Mucosa of stomach (tissue), 1 donor: Measurements from ENCODE around the gene ADAMTS9.

Experiments
- H3K27me3 ChIP-seq: one replicate; pipeline ENCODE4 v1.7.0; 2013; ENCODE audit warnings: mild to moderate bottlenecking, low read length; ENCODE audit not compliant: control insufficient read depth, insufficient read depth
- H3K36me3 ChIP-seq: one replicate; pipeline ENCODE4 v1.7.0; 2013; ENCODE audit warnings: low read length; ENCODE audit not compliant: control insufficient read depth, insufficient read depth
- H3K4me1 ChIP-seq: one replicate; pipeline ENCODE4 v1.7.0; 2013; ENCODE audit warnings: mild to moderate bottlenecking, low read length; ENCODE audit not compliant: control insufficient read depth, insufficient read depth
- H3K4me3 ChIP-seq: one replicate; pipeline ENCODE4 v1.7.0; 2013; ENCODE audit warnings: low read length
- H3K9ac ChIP-seq: one replicate; pipeline ENCODE4 v1.7.0; 2013; ENCODE audit warnings: mild to moderate bottlenecking, low read length, moderate library complexity
- H3K9me3 ChIP-seq: one replicate; pipeline ENCODE4 v1.7.0; 2013; ENCODE audit warnings: mild to moderate bottlenecking, low read length, moderate library complexity; ENCODE audit not compliant: control insufficient read depth
- donor health status: Pancreatic carcinoma.

The ADAMTS9 gene

DNA sequence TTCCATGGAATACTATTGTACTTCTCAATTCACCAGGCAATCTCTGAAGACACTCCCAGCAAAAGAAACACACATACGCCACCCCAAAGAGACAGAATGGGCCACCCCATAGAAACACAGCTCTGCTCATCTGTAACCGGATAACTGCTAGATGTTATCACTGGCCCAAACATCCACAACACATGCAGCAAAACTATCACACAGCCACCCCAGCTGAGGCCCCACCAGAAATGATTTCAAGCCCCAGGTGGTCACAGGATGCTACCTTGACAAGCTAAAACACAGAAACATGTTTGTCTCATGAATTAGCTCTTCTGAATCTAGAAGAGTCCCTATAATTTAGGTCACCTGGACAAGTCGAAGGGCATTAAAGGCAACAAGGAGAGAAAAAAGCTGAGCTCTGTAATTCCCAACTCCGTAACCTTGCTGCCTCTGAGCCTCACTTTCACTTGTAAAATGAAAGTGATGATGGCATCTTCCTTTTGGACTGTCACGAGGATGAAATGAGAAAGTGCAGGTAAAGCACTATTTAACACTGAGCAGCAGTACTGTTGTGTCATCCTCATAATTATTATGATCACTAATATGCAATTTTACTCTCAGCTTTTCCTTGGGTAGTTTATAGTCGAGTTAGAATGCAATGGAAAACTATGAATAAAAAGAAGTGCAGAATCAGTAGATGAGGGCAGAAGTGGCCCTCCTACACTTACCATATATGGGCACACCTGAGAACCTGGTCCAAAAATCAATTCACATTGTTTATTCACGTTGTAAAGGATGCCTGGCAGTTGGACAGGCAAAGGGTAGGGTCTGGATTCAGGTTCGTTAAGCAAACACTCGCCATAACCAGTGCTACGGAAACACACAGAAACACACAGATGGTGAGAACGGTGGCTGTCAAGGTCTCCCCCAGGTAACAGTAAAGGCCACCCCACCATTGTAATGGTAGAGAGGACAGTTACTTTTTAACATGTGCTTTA, 38.6 kb downstream of the ADAMTS9 start:
- H3K9ac ChIP-seq: no peak overlapping the region
- H3K4me3 ChIP-seq: no peak overlapping the region
- H3K9me3 ChIP-seq: no peaks in the 10 kb centered on the region
- H3K36me3 ChIP-seq: no peaks in the 10 kb centered on the region
- H3K27me3 ChIP-seq: no peaks in the 10 kb centered on the region
- no peaks in the 10 kb centered on the region for H3K4me1 ChIP-seq

- H3K27me3 ChIP-seq: no peaks in the 10 kb centered on the region
- no peaks in the 10 kb centered on the region for H3K9me3 ChIP-seq
- H3K9ac ChIP-seq: no peak overlapping the region
- no peaks in the 10 kb centered on the region for H3K36me3 ChIP-seq
- no peak overlapping the region for H3K4me3 ChIP-seq
- no peaks in the 10 kb centered on the region for H3K4me1 ChIP-seq
Measured at GRCh38 chr3:64647825-64648224, 40.0 kb downstream of the ADAMTS9 start.

GRCh38 chr3:64645243-64645642, 42.6 kb downstream of the ADAMTS9 start:
- no peaks in the 10 kb centered on the region for H3K4me1 ChIP-seq
- H3K27me3 ChIP-seq: no peaks in the 10 kb centered on the region
- no peaks in the 10 kb centered on the region for H3K9me3 ChIP-seq
- no peak overlapping the region for H3K9ac ChIP-seq
- H3K36me3 ChIP-seq: no peaks in the 10 kb centered on the region
- H3K4me3 ChIP-seq: no peak overlapping the region

DNA sequence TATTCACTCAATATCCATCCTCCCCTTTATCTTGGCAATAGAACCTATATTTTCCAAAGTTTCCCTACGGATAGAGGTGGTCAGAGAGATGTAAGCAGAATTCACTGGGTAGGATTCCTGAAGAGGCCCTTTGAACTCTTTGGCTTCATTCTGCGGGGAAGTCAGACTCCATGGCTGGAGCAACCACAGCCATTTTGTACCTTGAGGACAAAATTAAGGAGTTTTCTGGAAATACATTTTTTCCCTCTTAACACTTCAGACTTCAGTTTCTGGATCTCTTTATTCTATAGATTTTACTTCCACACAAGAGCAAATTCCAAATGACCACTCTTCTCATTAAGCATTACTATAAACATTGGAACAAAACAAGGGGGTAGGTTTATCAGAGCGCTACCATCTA, 43.3 kb downstream of the ADAMTS9 start:
- H3K4me3 ChIP-seq: no peak overlapping the region
- H3K27me3 ChIP-seq: no peaks in the 10 kb centered on the region
- H3K9ac ChIP-seq: no peak overlapping the region
- H3K9me3 ChIP-seq: no peaks in the 10 kb centered on the region
- H3K4me1 ChIP-seq: no peaks in the 10 kb centered on the region
- H3K36me3 ChIP-seq: no peaks in the 10 kb centered on the region

DNA sequence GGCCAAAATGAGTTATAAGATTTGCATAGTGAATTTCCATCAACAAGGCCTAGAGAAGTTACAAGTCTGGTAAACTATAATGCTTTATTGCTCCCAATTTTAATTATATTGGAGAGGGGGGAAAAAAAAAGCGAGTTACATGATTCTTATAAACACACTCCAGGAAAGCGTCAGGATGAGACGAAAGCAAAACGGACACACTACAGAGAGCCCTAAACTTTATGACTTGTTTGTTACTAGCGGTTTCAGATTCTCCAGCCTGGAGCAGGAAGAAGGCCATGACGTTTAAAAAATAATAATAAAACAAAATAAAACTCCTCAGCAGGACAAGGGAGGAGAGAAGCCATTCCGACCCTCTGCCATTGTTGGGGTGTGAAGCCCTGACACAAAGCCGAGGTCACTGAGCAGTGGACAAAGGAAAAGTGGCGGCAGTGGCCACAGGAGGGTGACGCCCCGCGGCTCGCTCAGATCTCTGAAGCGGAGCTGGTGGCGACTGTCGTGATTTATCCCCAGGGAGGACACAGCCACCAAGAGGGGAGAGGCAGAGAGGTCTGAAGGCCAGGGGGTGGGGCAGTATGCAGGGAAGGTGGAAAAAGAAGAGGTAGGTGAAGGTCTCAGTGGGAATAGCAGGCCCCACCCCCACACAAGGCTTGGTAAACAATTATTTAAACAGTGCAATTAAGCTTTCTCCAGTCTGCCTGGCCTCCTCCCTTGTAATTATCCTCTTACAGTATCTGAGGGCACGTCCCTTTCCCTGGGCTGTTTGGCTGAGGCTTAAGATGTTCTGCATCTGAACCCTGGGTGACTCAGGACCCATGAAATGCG, 45.3 kb downstream of the ADAMTS9 start:
- Histone ChIP-seq H3K9ac (no peak overlapping the region), H3K27me3 (no peaks in the 10 kb centered on the region), H3K4me1 (no peaks in the 10 kb centered on the region), H3K36me3 (no peaks in the 10 kb centered on the region), H3K4me3 (no peak overlapping the region), H3K9me3 (no peaks in the 10 kb centered on the region)

- Histone ChIP-seq H3K4me3 (no peak overlapping the region), H3K9me3 (no peaks in the 10 kb centered on the region), H3K4me1 (no peaks in the 10 kb centered on the region), H3K36me3 (no peaks in the 10 kb centered on the region), H3K9ac (no peak overlapping the region), H3K27me3 (no peaks in the 10 kb centered on the region)
Measured at GRCh38 chr3:64638981-64639481, 48.8 kb downstream of the ADAMTS9 start.

DNA sequence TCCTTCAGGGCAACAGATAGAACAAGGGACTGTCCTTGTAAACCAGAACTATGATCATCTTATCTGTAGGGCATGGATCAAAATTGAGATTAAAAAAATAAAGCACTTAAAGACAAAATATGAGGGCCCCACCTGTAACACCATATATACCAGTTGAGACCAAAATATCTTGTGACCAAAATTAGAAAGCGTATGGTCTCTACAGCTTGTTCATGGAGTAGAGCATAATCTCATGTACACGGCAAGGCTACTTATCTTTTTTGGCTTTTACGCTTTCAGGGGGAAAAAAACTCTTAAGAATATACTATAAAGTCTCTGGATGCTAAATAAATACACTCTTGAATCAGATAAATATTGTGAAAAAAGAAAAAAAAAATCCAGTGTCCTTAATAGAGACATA, 49.3 kb downstream of the ADAMTS9 start:
- Histone ChIP-seq H3K4me3 (no peak overlapping the region), H3K9me3 (no peaks in the 10 kb centered on the region), H3K4me1 (no peaks in the 10 kb centered on the region), H3K36me3 (no peaks in the 10 kb centered on the region), H3K9ac (no peak overlapping the region), H3K27me3 (no peaks in the 10 kb centered on the region)

DNA sequence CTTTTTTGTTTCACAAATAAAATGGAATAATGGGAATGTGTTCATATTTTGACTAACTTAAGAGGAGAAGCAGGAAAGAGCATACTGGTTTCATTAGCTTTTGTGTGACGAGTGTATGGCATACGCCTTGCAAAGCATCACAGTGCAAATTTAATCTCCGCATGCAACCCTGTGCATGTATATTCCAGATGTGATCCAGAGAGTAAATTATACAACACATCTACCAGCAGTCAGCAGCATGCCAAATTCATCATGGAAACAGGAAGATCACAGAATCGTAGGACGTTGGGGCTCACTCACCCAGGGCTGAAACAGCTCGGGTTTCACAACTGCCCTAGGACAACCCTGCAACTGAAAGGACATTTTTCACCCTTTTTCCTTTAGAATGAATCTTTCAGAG, 53.4 kb downstream of the ADAMTS9 start:
- Histone ChIP-seq H3K27me3 (no peaks in the 10 kb centered on the region), H3K4me1 (no peaks in the 10 kb centered on the region), H3K9me3 (no peaks in the 10 kb centered on the region), H3K9ac (no peak overlapping the region), H3K36me3 (no peaks in the 10 kb centered on the region), H3K4me3 (no peak overlapping the region)

DNA sequence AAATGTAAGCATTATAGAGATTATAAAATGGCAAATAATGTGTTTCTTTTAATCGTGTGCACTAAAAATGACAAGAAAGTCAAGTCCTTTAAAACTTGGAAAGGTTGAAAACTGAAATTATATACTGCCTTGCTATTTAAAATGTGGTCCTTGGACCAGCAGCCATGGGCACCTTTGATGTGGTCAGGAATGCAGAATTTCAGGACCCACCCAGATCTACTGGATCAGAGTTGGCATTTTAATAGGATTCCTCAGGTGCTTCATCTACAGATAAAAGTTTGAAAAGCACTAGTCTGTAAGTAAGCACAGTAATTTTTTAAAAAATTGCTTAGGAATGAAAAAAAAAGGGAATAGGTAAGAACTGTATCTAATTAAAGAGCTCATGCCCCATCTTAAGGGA, 55.8 kb downstream of the ADAMTS9 start:
- Histone ChIP-seq H3K36me3 (no peaks in the 10 kb centered on the region), H3K9ac (no peak overlapping the region), H3K9me3 (no peaks in the 10 kb centered on the region), H3K27me3 (no peaks in the 10 kb centered on the region), H3K4me1 (no peaks in the 10 kb centered on the region), H3K4me3 (no peak overlapping the region)

GRCh38 chr3:64627471-64628321, 60.1 kb downstream of the ADAMTS9 start:
- Histone ChIP-seq H3K4me3 (no peak overlapping the region), H3K9ac (no peak overlapping the region), H3K36me3 (no peaks in the 10 kb centered on the region)

DNA sequence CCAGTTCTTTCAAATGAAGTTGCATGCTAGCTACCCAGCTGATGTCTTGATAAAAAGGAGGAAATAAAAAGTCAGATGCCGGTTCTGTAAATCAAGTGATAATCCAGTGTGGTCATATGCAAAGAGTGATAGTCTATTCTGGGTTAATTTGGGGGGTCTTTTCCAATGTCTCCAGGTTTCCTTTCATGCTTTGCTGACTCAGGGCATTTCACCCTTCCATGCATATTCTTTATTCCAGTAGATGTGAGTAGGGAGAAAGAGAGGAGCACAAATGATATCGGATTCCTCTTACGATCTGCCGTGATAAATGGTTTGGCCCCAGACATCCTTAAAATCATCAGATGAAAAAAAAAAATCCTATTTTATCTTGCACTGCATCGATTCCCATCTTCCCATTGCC, 60.8 kb downstream of the ADAMTS9 start:
- Histone ChIP-seq H3K9me3 (no peaks in the 10 kb centered on the region), H3K9ac (no peak overlapping the region), H3K27me3 (no peaks in the 10 kb centered on the region), H3K4me3 (no peak overlapping the region), H3K4me1 (no peaks in the 10 kb centered on the region), H3K36me3 (no peaks in the 10 kb centered on the region)

More at GRCh38 chr3:64627471-64628321, 60.1 kb downstream of the ADAMTS9 start:
- Histone ChIP-seq H3K9me3 (no peaks in the 10 kb centered on the region), H3K27me3 (no peaks in the 10 kb centered on the region), H3K4me1 (no peaks in the 10 kb centered on the region)
